CD14-positive monocyte (primary cell): Measurements from ENCODE around the gene FRS2. TPM values are rescaled to one million over a fixed set of nuclear protein-coding genes. Genes with fewer than 3 reads are reported as not detected.

ENCODE experiments used
- DNase-seq, 3 donors: peaks; one replicate each; pipeline ENCODE4 v3.0.0-alpha.2; 2011 to 2022
- H2AFZ ChIP-seq: 2 replicates; pipeline ENCODE4 v1.6.0; 2012; ENCODE audit warnings: mild to moderate bottlenecking, low read depth, low read length, inconsistent platforms; ENCODE audit not compliant: insufficient read depth, poor library complexity, severe bottlenecking
- H3K27ac ChIP-seq, 2 donors: 1 replicate in 1 of 2; 2 replicates in 1 of 2; pipeline ENCODE4 v1.5.1; 2012 to 2013; ENCODE audit warnings: low read length in 2 of 2, control low read depth in 1 of 2, inconsistent platforms in 1 of 2, low read depth in 1 of 2, mild to moderate bottlenecking in 1 of 2
- H3K27me3 ChIP-seq, 2 donors: one replicate each; pipeline versions ENCODE4 v1.6.0 to v1.6.1; 2011 to 2013; ENCODE audit warnings: low read length in 2 of 2; ENCODE audit not compliant: control insufficient read depth in 2 of 2, insufficient read depth in 2 of 2
- H3K36me3 ChIP-seq, 2 donors: replicated peaks in 1 of 2; 1 replicate in 1 of 2; 2 replicates in 1 of 2; pipeline versions ENCODE4 v1.5.1 to v1.6.1; 2012 to 2013; ENCODE audit warnings: low read length in 2 of 2, control low read depth in 1 of 2, inconsistent platforms in 1 of 2, mild to moderate bottlenecking in 1 of 2; ENCODE audit not compliant: insufficient read depth in 2 of 2, control insufficient read depth in 1 of 2
- H3K4me1 ChIP-seq, 2 donors: 1 replicate in 1 of 2; 2 replicates in 1 of 2; pipeline versions ENCODE4 v1.5.1 to v1.6.1; 2012 to 2013; ENCODE audit warnings: low read length in 2 of 2, control low read depth in 1 of 2, inconsistent platforms in 1 of 2, mild to moderate bottlenecking in 1 of 2, moderate library complexity in 1 of 2; ENCODE audit not compliant: insufficient read depth in 2 of 2, control insufficient read depth in 1 of 2
- H3K4me2 ChIP-seq: replicated peaks from 2 replicates; pipeline ENCODE3; 2012; ENCODE audit warnings: low read length, moderate library complexity, mild to moderate bottlenecking; ENCODE audit not compliant: poor library complexity, severe bottlenecking; ENCODE audit errors: extremely low read depth
- H3K4me3 ChIP-seq, 3 experiments: fragments of 200-600 bp in 1 of 3; sonication (generic) in 1 of 3; replicated peaks in 1 of 3; 1 replicate in 2 of 3; 2 replicates in 1 of 3; pipeline ENCODE4 v1.5.1; 2011 to 2013; ENCODE audit warnings: low read length in 3 of 3, mild to moderate bottlenecking in 3 of 3, control low read depth in 2 of 3, low read depth in 2 of 3, inconsistent platforms in 1 of 3, moderate library complexity in 1 of 3
- H3K79me2 ChIP-seq: 2 replicates; pipeline ENCODE4 v1.6.0; 2012; ENCODE audit warnings: mild to moderate bottlenecking, control low read depth, inconsistent platforms, low read length, moderate library complexity; ENCODE audit not compliant: insufficient read depth
- H3K9ac ChIP-seq: 2 replicates; pipeline ENCODE4 v1.6.0; 2017; ENCODE audit warnings: low read length, mild to moderate bottlenecking; ENCODE audit not compliant: insufficient read depth, poor library complexity, severe bottlenecking
- H3K9me3 ChIP-seq, 2 donors: replicated peaks in 1 of 2; 1 replicate in 1 of 2; 2 replicates in 1 of 2; pipeline versions ENCODE4 v1.5.1 to v1.6.1; 2012 to 2013; ENCODE audit warnings: low read length in 2 of 2, control low read depth in 1 of 2; ENCODE audit not compliant: control insufficient read depth in 1 of 2, insufficient read depth in 1 of 2
- H4K20me1 ChIP-seq: 2 replicates; pipeline ENCODE4 v1.6.0; 2012; ENCODE audit warnings: mild to moderate bottlenecking, low read length, control low read depth, moderate library complexity; ENCODE audit not compliant: insufficient read depth
- H3K27ac Mint-ChIP-seq, 7 donors: one replicate each; pipeline ENCODE4 v1.8.0; 2020; ENCODE audit warnings: mild to moderate bottlenecking in 7 of 7, mixed read lengths in 7 of 7, moderate library complexity in 6 of 7, inconsistent platforms in 2 of 7
- H3K27me3 Mint-ChIP-seq, 3 donors: one replicate each; pipeline ENCODE4 v1.8.0; 2021 to 2022; ENCODE audit warnings: low read depth in 3 of 3, mild to moderate bottlenecking in 3 of 3, mixed read lengths in 3 of 3, moderate library complexity in 3 of 3, inconsistent platforms in 1 of 3
- H3K36me3 Mint-ChIP-seq, 2 donors: one replicate each; pipeline ENCODE4 v1.8.0; 2020; ENCODE audit warnings: mixed read lengths in 2 of 2, inconsistent platforms in 1 of 2, mild to moderate bottlenecking in 1 of 2
- H3K4me1 Mint-ChIP-seq: one replicate; pipeline ENCODE4 v1.8.0; 2020; ENCODE audit warnings: mild to moderate bottlenecking, mixed read lengths
- H3K4me3 Mint-ChIP-seq, 2 donors: one replicate each; pipeline ENCODE4 v1.8.0; 2020; ENCODE audit warnings: mild to moderate bottlenecking in 2 of 2, mixed read lengths in 2 of 2, moderate library complexity in 1 of 2
- H3K9me3 Mint-ChIP-seq, 7 donors: one replicate each; pipeline ENCODE4 v1.8.0; 2020 to 2022; ENCODE audit warnings: mixed read lengths in 7 of 7, mild to moderate bottlenecking in 6 of 7, moderate library complexity in 6 of 7, inconsistent platforms in 2 of 7
- WGBS: methylation state at CpG from one replicate; pipeline ENCODE4 v1.1.5; 2013; ENCODE audit warnings: missing lambda C conversion rate; ENCODE audit not compliant: insufficient coverage; 5-methylcytosine and 5-hydroxymethylcytosine counted together
- intact Hi-C, 2 donors: fragments of 100-400 bp; cut with micrococcal nuclease; formaldehyde crosslinking; loops; one replicate each; pipeline versions ENCODE4 v1.15.0 to v1.15.1; 2023
- polyA plus RNA-seq, 3 donors: library from polyadenylated mRNA; depleted of rRNA in 1 of 3; unstranded in 2 of 3; stranded (reverse) in 1 of 3; fragments of 300-500 nt in 2 of 3; fragments of >200 nt in 1 of 3; fragmentation: Illumina TruSeq in 2 of 3; gene quantifications; 1 replicate in 2 of 3; 2 replicates in 1 of 3; pipeline ENCODE4 v1.2.3, GENCODE V29; 2012 to 2021
- TF ChIP-seq, protein P1 (sequence below): fragments of 200-600 bp; IDR thresholded peaks from one replicate; pipeline ENCODE4 v1.8.0; 2022; ENCODE audit warnings: antibody characterized with exemption, mild to moderate bottlenecking

FRS2 gene
- polyA plus RNA-seq, 3 donors, result 6.8 to 13.6 (median 13.0) TPM

DNA sequence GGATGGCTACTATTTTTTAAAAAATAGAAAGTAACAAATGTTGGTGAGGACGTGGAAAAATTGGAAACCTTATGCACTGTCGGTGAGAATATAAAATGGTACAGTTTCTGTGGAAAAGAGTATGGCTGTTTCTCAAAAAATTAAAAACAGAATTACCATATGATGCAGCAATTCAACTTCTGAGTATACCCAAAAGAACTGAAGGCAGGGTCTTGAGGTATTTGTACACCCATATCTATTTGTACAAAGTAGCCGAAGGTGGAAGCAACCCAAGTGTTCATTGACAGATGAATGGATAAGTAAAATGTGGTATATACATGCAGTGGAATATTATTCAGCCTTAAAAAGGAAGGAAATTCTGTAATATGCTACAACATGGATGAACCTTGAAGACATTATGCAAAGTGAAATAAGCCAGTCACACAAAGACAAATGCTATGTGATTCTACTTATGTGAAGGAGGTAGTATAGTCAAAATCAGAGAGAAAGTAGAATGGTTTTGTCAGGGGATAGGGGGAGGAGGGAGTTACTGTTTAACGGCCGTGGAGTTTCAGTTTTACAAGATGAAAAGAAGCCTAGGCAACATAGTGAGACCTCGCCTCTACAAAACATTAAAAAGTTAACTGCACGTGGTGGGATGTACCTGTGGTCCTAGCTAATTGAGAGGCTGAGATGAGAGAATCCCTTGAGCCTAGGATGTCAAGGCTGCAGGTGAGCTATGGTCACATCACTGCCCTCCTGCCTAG is 76.7 kb downstream of the FRS2 start:
- TF ChIP-seq, protein P1, sequence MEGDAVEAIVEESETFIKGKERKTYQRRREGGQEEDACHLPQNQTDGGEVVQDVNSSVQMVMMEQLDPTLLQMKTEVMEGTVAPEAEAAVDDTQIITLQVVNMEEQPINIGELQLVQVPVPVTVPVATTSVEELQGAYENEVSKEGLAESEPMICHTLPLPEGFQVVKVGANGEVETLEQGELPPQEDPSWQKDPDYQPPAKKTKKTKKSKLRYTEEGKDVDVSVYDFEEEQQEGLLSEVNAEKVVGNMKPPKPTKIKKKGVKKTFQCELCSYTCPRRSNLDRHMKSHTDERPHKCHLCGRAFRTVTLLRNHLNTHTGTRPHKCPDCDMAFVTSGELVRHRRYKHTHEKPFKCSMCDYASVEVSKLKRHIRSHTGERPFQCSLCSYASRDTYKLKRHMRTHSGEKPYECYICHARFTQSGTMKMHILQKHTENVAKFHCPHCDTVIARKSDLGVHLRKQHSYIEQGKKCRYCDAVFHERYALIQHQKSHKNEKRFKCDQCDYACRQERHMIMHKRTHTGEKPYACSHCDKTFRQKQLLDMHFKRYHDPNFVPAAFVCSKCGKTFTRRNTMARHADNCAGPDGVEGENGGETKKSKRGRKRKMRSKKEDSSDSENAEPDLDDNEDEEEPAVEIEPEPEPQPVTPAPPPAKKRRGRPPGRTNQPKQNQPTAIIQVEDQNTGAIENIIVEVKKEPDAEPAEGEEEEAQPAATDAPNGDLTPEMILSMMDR, result no peak
- intact Hi-C loops, result no loop called here
- Histone ChIP-seq H3K9me3 (peaks cover 4 to 13% of the 10 kb centered on the region in 2 donors), H3K27me3 (no peaks in the 10 kb centered on the region), H3K36me3 (peaks cover 2 to 17% of the 10 kb centered on the region in 2 donors), H3K4me3 (no peak overlapping the region), H3K27ac (no peak overlapping the region), H3K9ac (no peak overlapping the region), H3K79me2 (no peaks in the 10 kb centered on the region), H2AFZ (no peak overlapping the region), H3K4me2 (no peak overlapping the region), H3K4me1 (no peaks in the 10 kb centered on the region), H4K20me1 (no peaks in the 10 kb centered on the region)
- H3K4me1 Mint-ChIP-seq, result no peaks in the 10 kb centered on the region
- DNase-seq, result no peak
- no peak overlapping the region for H3K4me3 Mint-ChIP-seq
- H3K27ac Mint-ChIP-seq, result no peak overlapping the region
- no peaks in the 10 kb centered on the region for H3K27me3 Mint-ChIP-seq
- H3K9me3 Mint-ChIP-seq, result peaks cover 7 to 20% (median 17%) of the 10 kb centered on the region in 7 donors
- WGBS, result 100% methylated on average over 3 of the region's 7 CpGs
- H3K36me3 Mint-ChIP-seq, result peaks cover 7 to 9% of the 10 kb centered on the region in 2 donors

DNA sequence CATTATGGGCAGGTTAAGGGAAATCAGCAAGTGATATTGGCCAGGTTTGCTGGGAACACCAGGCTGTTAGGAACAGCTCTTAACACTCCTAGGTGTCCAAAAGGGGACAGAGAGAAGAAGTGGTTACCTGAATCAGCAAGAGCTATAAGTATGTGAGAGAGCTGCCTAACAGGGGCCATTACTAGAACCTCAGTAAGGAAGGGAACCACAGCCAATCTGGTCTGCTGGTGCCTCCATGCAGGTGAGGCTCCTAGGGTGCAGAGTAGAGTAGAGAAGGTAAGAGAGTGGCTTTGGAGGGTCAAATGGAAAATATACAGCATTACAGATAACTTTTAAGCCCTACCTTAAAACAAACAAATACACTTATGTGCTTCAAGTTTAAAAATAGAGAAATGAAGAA is 78.5 kb downstream of the FRS2 start:
- Histone ChIP-seq H3K9ac (no peak overlapping the region), H3K9me3 (peaks cover 4 to 8% of the 10 kb centered on the region in 2 donors), H3K4me2 (no peak overlapping the region), H3K27ac (peak overlapping the region in 1 of 2 donors; percentile 9), H3K4me1 (no peaks in the 10 kb centered on the region), H3K79me2 (no peaks in the 10 kb centered on the region), H3K36me3 (peaks cover 0 to 2% of the 10 kb centered on the region in 2 donors), H4K20me1 (peaks cover 2% of the 10 kb centered on the region), H3K4me3 (no peak overlapping the region), H2AFZ (no peak overlapping the region), H3K27me3 (no peaks in the 10 kb centered on the region)
- no peak overlapping the region for H3K4me3 Mint-ChIP-seq
- peaks cover 2 to 7% of the 10 kb centered on the region in 2 donors for H3K36me3 Mint-ChIP-seq
- DNase-seq, result no peak
- no peaks in the 10 kb centered on the region for H3K27me3 Mint-ChIP-seq
- TF ChIP-seq, protein P1, result no peak
- H3K27ac Mint-ChIP-seq, result no peak overlapping the region
- intact Hi-C loops, result no loop called here
- H3K9me3 Mint-ChIP-seq, result peaks cover under 1 to 16% (median 11%) of the 10 kb centered on the region in 7 donors
- no peaks in the 10 kb centered on the region for H3K4me1 Mint-ChIP-seq
